Renal cortical epithelial cell (primary cell): ENCODE measurements around the gene RBM38. TPM values are rescaled to one million over a fixed set of nuclear protein-coding genes. Genes with fewer than 3 reads are reported as not detected.

ENCODE experiments used
- DNase-seq: peaks from one replicate; pipeline ENCODE4 v3.0.0-alpha.2; 2011; ENCODE audit warnings: low read depth
- total RNA-seq: library from RNA; depleted of rRNA; stranded (reverse); fragments of >200 nt; gene quantifications from 2 replicates; pipeline ENCODE4 v1.2.3, GENCODE V29; 2014

The RBM38 gene
- total RNA-seq, 1 donor from 2014 or later = 14.8 TPM

GRCh38 chr20:57450931-57451330, 59.7 kb downstream of the RBM38 start:
- DNase-seq = no peak

- DNase-seq = no peak
These were observed 60.2 kb downstream of the RBM38 start for GRCh38 chr20:57451431-57451794.

DNA sequence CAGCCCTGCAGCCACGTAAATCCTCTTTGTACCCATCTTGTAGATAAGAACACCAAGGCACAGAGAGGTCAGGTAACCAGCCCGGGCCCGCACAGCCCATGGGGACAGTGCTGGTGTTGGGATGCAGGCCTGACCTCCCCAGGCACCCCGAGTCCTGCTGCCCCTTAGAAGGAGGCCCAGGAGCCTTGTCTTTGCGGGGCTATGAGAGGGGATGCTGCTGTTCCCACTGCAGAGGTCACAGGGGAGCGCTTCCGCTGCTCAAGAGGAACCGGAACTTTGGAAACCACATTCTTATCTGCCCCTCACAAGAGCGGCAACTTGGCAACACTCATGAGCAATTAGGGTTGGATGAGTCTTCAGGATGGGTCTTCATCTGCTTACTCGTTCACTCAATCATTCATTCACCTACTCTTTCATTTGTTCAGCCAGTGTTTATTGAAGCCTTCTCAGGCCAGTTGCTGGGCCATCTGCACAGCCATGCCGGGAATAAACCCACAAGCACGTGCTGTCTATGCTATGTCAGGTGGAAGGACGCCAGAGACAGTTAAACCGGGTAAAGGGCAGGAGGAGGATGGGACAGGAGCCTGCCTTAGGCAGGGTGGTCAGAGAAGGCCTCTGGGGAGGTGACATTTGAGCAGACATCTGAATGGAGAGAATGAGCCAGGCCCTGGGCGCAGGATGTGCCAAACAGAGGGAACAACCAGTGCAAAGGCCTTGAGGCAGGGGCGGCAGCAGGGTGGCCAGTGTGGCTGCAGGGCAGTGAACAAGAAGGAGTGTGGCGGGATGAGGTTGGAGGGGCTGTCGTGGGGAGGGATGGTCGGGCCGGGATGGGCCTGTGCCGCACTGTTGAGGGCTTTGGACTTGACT, 60.8 kb downstream of the RBM38 start:
- DNase-seq = no peak

- no peak for DNase-seq
These were observed 64.2 kb downstream of the RBM38 start for GRCh38 chr20:57455386-57455785.

DNA sequence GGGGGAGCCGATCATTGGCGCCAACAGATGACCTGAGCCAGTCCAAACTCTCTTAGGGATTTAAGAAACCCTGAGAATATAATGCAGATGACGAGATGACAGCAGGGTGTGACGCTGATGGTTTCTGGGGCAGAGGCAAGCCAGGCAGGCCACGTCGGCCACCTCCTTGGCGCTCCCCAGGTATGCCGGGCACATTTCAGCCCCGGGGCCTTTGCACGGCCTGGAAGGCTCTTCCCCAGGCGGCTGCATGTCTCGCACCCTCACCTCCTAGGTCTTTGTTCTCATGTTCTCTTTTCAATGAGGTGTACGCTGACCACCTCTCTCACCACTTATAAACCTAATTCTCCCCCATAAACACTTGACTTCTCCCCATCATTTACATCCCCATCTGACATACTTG, 64.9 kb downstream of the RBM38 start:
- no peak for DNase-seq

DNA sequence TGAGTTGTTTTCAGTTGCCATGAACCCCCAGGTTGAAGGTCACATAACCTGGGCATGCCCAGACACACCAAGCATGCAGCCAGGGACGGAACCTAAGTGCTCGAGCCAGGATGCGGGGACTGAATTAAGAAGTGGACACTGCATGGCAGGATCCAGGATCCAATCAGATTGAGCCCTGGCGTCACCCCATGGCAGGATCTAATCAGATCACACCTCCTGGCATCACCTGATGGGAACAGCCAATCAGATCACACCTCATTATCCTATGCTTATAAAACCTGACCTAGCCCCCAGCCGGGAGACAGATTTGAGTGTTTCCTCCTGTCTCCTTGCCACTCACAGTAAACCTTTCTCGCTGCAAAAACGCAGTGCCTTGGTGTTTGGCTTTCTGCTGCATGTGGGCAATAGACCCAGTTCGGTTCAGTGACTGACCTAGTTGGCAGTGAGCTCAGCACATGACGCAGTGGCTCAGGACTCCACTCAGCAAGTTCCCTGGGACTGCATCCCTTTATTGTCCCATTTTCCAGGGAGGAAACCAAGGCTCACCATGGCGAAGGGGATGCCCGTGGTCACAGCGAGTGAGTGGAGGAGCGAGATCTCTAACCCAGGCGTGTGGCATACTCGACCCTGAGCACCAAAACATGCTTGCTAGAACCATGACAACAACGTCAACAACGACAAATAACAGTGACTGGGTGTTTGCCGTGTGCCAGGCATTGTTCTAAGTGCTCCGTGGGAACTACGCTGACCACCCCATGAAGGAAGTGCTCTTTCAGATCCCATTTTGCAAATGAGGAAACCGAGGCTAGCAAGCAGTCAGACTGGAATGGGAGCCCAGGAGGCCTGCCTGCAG, 66.3 kb downstream of the RBM38 start:
- DNase-seq = no peak

DNA sequence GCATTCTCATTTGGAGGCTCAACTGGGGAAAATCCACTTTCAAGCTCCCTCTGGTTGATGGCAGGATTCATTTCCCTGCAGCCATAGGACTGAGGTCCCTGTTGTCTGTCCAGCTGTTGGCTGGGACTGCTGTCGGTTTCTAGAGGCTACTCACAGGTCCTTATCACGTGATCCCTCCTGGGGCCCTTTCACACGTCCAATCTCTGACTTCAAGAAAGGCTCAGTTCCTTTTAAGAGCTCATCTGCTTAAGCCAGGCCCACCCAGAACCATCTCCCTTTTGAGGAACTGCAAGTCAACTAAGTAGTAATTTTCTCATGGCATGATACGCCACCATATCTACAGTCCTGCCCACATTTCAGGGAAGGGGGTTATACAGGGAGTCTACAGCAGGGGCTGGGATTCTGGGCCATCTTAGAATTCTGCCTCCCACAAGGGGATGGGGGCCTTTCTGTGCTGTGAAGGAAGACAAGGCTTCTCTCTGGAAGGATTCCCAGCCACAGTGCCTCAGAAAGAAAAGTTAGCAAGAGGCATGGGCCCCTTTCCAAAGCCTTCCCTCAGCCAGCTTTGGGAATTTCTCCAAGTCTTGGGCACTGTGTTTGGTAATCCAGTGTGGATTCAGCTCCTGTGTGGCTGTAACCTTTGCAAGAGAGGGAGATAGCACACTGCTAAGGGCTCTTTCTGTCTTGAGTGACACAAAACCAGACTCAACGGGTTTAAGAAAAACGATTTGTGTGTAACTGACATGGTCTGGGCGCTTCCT, 67.4 kb downstream of the RBM38 start:
- no peak for DNase-seq

Other genes starting within 250 kb of the RBM38 start
- 0.10 TPM in 1 of 2 replicates, not detected in the other for gene BMP7, start 124.8 kb upstream of the RBM38 start, total RNA-seq
- not detected in 2 replicates for gene SPO11, start 61.6 kb upstream of the RBM38 start, total RNA-seq
- gene RAE1, start 40.1 kb upstream of the RBM38 start, total RNA-seq = 22.4 and 61.1 TPM in 2 replicates
- gene CTCFL, start 133.7 kb downstream of the RBM38 start, total RNA-seq = not detected in 2 replicates
- 0.15 TPM in 1 of 2 replicates, not detected in the other for gene PCK1, start 169.7 kb downstream of the RBM38 start, total RNA-seq
- 0.35 TPM in 1 of 2 replicates, not detected in the other for gene ZBP1, start 229.0 kb downstream of the RBM38 start, total RNA-seq